Germinal center (tissue), 1 donor: ENCODE data around the gene ANKRD66.
"Not testable (repeated sequence)": the region's sequence is repeated elsewhere in the genome, so short reads cannot be mapped to it uniquely, and the experiment has no call there.

Experiments
- DNase-seq: peaks from one replicate; pipeline ENCODE4 v3.0.0; 2012; ENCODE audit warnings: mixed read lengths, low spot score

ANKRD66 gene

DNA sequence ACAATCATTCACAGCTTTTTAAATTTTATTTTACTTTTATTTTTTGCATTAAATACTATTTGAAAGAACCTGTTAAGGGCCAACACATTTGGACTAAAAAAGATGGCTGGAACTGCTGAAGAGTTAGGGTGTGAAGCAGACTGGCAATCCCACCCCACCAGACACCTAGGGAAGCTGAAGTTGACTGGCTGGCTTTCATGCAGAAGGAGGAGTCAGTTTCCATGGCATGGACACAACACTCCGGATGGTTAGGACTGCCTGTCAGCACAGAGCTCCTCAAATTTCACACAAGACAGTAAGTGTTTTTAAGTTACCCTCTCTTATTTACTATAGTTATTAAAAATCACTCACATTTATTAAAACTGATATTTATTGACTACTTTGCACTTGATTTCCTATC is at the start of gene ANKRD66:
Gene ANKRD66 (plus strand): TSS at position 238 of the 400 bp plus-strand sequence. CDS start 5,016 bp downstream, outside the sequence.
- DNase-seq = no peak

DNA sequence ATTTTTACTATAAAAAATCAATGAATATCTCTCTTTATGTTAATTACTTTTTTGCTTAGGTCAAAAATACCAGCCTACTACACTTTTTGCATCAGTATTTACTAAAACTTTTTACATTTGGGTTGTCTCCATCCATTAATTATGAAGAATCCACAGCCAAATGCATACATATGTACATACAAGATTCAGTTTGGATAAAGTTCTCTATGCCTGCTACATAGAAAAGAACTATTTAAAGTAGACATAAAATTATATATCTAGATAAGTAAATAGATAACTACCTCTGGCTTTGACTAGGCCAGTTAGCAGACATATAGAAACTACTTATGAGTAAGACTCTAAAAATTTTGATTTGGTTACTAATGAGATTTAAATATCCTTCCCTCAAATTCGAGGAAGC is 46.8 kb upstream of the ANKRD66 start:
- DNase-seq = no peak

DNA sequence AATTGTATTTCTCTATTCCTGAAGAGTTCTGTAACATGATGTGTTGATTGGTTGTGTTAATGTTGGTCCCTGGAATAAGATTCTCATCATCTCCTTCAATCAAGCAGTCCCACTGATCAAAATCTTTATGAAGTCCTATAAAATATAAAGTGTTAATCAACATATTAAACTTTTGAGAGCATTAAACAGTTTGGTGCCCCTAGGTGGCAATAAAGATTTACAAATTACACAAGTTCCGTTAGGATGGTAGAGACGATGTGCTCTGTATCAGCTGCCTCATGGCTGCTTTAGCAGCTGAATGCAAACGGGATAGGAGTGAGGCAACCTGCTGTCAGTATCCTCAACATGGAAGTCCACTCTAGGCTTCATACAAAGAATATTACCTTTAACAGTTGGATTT is 42.2 kb upstream of the ANKRD66 start:
- peak; percentile 5 for DNase-seq

DNA sequence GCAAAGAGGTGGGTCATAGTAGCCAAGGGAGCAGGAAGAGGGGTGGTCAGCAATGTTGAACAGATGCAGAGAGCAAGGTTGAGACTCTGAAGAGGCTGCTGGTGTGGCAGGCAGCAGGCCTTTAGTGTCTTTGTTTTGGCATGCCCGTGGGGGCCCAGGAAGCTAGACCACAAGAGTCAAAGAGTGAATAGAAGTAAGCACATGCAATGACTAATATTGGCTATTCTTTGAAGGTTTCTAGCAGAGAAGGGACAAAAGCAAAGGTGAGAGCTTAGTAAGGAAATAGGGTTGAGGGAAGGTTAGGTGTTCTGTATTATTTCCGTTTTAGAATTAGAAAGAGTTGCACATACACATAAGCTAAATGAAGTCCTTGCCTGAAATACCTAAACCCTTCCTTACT is 40.3 kb upstream of the ANKRD66 start:
- DNase-seq = no peak

DNA sequence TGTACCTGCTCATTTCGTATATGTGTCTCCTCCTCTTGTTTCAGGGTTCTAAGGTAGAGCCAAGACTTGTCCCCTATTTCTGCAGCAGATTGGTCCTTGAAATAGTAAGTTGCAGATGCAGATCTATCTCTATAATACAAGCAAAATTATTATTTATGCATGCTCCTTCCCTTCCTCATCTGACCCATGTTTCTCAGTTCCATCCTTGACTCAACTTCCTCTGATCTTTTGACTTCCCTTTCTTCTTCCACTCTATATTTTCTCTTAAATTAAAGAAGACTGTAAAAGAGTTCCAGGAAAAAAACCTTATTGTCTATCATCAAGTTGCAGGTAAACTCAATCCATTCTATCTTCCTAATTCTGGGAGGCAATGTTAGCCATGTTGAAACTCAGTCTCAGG is 35.2 kb upstream of the ANKRD66 start:
- DNase-seq = no peak

DNA sequence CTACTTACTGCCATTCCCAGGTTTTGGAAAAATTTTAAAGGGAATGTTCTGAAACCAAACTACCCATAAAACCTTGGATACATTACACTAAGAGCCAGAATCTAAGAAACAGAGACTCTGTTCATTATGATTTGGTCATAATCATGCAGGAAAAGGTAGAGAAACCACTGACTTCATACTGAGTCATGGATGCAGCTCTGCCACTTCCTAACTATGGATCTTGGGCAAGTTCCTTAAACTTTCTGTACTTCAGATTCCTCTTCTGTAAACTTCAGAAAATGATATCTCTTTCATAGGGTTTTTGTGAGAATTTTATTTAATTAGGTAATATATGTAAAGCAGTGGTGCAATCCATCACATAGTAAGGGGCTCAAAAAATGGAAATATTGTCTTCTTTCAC is 31.6 kb upstream of the ANKRD66 start:
- DNase-seq = no peak

DNA sequence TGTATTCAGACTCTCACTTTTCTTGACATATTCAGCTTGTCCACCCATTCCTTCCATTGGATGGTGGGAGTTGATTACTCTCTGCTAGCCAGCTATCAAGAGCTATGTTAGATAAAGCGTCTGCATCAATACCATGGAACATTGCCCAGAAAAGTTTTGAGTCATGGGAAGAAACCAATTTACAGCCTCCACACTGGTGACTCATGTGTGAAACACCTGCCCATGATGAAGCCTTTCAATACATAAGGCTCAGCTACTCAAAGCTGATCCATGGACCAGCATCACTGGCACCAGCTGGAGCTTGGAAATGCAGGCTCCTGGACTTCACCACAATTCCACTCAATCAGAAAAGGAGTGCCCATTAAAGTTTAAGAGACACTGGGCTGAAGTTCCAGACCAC is 27.6 kb upstream of the ANKRD66 start:
- DNase-seq = no peak

DNA sequence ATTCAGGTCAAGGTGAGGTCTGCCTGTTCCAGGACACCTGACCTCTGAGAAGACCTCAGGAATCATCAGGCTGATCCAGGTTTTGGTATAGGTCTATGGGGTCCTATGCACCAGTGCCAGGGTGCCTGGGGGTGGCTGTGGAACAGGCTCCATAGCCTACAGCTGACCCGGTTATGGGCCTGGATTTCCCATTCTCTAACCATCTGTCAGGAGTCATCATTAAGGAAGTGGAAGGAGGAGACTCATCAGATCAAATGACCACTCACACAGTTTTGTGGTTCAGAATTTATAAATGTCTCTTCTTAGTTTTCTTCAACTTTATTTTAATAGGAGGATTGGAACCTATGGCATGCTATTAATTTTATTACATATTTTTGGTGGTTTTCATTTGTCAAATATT is 26.3 kb upstream of the ANKRD66 start:
- DNase-seq = no peak

DNA sequence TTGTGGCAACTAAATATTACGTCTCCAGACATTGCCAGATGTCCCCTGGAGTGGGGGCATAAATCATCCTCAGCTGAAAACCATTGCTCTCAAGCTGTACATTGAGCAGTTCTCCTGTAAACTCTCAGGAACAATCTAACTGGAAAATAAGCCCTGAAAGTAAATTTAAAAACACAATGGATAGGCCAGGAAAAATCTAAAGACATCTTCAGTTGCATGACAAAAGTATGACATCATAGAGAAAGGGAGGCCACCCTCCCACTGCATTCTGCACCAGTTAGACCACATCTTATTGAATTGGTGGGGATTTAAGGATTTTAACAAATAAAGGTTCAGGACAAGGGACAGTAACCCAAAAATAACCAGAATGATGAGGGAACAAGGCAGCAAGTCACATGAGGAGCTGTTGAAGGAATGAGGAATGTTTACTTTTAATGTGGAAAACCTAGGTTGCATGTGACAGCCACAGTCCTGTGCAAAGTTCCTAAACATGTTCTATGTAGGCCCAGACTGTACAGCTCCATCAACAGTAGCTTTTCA is 16.9 kb upstream of the ANKRD66 start:
- DNase-seq = no peak

DNA sequence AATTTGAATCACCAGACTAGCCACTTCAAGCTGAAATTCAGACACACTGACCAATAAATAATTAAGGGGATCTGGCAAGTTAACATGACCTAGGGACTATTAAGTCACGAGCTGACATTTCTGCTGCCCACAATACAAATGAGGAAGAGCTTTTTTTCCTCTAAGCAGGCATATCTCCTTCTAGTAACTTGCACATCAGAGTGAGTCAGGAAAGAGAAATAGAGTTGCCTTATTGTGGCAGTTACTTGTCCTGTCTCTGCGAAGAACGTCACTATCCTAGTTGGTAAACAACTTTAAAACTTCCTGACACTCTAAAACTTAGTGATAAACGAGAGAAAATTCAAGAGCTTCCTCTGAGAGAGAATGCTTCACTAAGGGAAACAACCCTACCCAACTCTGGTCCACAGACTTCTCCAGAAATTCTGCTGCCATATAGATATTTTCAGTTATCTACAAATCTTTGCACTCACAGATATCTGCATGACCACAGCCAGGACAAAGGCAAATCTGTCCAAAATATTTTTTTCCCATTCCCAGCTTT is 15.7 kb upstream of the ANKRD66 start:
- no peak for DNase-seq

DNA sequence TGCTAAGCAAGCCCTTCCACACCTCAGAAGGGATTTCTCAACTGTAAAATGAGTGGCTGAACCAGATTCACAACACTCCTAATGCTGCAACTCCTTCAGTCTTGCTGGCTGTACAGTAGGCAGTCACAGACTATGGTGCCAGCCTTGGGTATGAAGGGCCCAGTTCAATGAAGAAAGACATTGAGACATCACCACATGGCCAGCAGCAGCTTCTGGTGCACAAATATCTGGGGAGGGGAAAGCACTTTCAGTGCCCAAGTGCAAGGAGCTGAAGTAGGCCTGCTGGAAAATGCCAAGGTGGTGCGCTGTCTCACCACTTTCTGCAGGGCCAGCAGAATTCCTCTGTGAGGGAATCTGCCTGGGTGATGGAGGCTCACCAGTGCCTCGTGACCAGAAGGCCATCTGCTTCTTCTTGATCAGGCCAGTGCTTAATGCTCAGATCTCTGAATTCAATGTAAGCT is 13.4 kb upstream of the ANKRD66 start:
- no peak for DNase-seq

DNA sequence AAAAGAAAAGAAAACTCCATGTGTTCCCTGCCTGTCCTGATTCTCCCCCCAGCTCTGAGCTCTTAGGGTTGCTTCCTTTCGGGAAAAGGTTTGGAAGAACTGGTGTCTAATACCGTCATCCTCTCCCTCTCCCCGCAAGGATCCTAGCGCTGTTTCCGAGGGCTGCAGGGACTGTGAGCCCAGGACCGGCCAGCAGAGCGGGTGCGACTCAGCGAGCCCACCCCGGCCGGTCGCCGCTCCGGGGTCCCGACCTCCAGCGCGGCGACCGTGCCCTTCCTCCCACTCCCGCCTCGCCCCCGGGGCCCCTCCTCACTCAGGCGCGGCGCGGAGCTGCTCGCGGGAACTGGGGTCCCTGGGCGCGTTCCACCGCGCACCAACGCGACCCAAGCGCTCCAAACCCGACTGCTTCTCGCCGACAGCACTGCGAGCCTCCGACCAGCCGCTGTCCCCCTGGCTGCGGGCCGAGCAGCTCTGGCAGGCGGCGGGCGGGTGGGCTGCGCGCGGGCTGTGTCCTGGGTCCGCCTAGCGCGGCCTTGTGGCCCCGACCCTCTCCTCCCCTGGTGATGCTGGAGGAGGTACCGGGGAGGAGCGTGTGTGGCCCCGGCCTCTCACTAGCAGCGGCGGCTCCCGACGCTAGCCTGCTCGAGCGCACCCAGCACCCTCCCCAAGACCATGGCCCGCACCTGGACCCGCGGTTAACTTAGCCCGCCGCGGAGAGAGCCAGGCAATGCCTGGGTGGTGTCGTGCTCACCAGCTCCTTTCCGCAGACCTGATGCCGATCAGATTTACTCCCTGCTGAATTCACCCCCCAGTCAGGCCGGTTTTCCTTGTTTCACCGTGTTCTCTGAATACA is 11.6 kb upstream of the ANKRD66 start, which contains the start of gene PLA2G7:
Gene PLA2G7 (minus strand): TSS at position 509 of the 853 bp plus-strand sequence. CDS start 12,484 bp downstream, outside the sequence.
- DNase-seq = peak; percentile 24

DNA sequence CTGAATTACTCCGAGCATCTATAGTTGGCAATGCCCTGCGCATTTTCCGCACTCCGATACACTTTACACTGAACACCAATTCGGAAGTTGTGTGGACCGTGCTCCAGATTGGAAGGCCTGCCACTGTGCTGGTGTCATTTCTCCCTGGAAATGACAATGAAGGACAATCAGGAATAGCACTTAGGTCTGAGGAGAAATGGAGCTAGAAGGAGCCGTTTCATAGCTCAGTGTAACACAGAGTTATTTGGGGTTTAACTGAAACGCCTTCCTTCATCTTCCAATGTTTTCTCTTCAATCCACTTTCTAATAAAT is 11.1 kb upstream of the ANKRD66 start:
- no peak for DNase-seq

DNA sequence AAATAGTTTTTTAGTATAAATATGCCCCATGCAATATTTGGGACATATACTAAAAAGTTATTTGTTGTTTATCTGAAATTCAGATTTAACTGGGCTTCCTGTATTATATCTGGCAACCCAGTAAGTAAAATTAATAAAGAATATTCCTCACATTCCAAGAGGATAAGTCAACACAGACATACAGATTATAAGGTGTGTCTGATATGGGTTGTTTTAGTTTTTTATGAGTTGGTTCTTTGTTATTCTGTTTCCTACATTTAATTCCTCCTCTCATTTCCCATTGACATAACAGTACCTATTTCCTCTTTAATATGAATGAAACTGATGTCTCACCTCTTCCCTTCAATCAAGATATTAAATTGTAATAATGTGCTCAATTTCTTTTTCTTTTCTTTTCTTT is 9.8 kb upstream of the ANKRD66 start:
- no peak for DNase-seq

DNA sequence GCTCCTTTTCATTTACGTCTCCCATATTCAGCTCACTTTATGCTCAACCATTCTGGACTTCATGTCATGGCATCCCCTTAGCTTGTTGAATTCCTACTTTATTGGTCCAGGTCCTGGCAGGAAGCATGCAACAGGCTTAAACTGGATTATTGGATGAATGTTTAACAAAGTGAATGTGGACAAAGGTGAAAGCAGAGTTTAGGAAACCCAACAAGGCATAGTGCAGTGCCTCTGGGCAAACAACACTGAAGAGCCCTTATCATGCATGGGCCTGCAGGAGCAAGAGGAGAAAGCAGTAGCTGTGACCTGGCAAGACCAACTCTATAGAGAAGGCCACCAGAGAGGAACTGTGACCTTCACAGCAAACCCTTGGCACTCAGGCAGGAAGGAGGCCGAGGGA is 5.3 kb upstream of the ANKRD66 start:
- DNase-seq = no peak

DNA sequence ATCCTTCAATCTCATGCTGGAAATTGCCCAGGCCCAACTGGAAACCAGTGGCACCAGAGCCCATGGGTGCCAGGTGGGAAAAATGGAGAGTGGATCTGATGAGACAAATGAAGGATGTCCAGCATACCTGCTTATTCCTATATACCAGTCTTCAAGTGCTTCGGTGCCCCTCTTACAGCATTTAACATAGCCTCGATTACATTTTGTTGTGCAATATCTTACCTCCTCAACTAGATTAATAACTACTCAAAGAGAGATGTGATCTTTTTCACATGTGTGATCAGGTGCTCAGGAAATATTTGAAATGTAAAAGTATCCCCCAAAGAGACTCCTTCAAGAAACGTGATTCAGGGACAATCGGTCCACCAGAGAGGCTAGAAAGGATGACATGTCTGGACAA is 4.8 kb upstream of the ANKRD66 start:
- DNase-seq = no peak

DNA sequence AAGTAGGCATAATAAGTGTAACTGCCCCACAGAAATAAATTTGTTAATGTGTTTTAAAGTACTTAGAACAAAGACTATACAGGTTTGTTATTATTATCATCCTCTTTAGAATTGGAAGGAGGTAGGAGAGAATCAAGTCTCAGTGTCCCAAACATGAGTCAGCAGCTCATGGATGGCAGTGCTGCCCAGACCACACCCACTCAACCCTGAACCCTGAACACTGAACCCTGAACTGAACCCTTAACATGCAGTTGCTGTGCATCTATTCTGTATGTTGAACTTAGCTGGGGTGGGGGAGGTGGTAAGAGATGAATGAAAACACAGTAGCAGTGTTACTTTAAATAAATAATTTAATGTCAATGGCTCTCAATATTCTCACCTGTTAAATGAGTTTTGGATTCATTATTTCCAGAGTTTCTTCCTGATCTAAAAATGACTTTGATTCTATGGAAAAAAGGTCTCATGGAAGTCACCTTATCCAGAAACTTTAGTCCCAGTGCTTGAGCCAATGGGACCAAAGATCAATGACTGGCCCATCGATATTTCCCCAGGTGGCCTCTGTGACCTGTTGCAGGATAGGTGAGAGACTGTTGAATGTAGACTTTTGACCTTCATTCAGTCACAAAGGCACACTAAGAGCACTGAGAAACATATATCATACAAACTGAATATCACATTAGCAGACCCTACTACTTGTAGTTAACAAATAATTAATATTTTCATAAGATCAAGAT is 3.1 kb upstream of the ANKRD66 start:
- DNase-seq = no peak

DNA sequence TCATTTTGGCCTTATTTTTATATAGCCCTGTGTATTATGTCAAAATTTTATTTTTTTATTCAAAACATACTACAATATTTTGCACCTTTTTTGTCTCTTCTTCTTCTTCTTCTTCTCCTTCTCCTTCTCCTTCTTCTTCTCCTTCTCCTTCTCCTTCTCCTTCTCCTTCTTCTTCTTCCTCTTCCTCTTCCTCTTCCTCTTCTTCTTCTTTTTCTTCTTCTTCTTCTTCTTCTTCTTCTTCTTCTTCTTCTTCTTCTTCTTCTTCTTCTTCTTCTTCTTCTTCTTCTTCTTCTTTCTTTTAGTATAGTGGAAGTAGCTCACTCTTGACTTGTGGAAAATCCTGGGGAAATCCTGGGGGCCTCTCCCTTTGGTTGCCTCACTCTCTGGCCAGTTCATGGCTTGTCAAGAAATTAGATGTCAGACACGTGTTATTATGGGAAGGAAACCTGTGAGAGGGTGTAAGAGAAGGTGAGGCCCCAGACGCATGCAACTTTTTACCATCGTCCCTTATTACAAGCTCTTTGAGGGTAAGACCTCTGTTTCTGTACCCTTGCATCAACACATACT is 2.5 kb upstream of the ANKRD66 start:
- not testable (repeated sequence) for DNase-seq

DNA sequence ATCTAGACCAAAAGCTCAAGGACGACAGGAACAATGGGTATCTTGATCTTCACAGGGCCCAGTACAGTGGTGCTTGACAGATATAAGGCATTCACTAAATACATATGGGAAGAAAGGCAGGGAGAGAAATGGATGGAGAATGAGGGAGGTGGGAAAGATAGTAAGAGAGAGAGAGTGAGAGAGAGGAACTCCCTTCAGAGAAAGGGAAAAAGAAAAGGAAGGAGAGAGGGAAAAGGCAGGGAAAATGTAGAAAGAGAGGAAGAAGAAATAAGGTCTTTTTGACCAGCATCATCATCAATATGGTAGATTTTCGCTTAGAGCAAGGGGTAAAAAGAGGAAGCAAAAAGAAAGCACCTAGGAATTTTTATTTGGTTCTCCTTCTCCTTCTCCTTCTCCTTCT is 760 bp upstream of the ANKRD66 start:
- DNase-seq = no peak

DNA sequence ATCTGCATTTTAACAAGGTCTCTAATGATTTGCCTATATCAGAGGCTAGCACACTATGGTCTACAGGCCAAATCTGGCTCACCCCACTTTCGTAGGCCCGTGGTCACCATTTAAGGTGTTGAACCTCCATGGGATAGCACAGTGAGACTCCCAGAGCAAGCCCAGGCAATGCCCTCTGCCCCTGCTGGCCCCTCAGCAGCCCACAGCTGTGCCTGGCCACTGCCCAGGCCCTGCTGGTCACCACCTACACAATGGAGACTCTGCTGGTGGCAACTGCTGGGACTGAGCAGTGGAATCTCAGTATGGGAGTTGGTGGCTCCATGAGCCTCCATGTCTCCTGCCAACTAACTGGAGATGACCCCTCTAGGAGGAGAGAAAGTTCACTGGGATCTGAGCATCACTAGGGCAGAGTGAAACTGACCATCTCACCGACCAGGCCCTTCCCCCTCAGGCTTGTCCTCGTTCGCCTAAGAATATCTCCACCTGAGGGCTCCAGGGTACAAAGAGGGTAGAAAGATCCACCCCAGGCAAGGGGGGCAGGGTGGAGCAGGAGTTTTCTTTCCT is 2.3 kb downstream of the ANKRD66 start:
- DNase-seq = no peak

DNA sequence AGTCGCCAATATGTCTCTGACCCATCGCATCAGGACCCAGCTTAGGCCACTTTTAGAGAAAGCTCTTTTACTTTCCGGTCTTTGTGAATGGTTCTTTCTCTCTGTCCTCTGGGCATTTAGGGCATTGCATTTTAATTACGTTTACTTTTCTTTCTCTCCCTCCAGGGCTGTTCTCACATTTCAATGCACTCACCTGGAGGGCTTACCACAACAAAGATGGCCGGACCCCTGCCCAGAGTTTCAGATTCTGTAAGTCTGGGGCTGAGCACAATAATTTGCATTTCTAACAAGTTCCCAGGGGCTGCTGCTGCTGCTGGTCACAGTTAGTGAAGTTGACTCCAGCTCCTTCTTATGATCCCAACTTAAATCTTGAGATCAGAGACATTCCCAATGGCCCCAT is 3.0 kb downstream of the ANKRD66 start:
- DNase-seq = no peak

DNA sequence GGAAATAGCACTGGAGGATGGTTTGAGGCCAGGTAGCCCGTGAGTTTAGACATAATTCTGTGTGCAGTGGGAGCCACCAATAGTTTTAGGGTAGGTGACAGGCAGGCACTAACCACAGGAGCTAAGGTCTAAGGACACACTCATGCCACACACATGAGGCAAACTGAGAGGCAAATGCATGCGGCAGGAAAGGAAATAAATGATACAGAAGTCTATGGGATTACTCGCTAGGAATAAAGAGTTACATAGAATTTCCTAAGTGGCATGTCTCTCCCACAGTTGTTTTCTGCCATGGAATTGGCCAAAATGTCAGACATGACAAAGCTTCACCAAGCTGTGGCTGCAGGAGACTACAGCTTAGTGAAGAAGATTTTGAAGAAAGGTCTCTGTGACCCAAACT is 4.9 kb downstream of the ANKRD66 start:
- DNase-seq = no peak
